ENCODE results near the gene CEP104. TPM values are rescaled to one million over a fixed set of nuclear protein-coding genes. Genes with fewer than 3 reads are reported as not detected.
A peak's percentile ranks its signal among the peaks of the same experiment; 100 is the strongest.

The CEP104 gene
- total RNA-seq, 1 experiment from 2014 or later: 34.5 TPM

GRCh38 chr1:3785456-3786157 lies 71.4 kb downstream of the CEP104 start:
- H3K27ac ChIP-seq (ENCODE audit: insufficient read length, low read depth, low read length): no peak overlapping the region
- no peak overlapping the region for H3K4me2 ChIP-seq (ENCODE audit: insufficient read depth, insufficient read length, low read length)
- H4K91ac ChIP-seq (ENCODE audit: insufficient read length, low read depth, low read length): no peak overlapping the region
- no peak overlapping the region for H2BK5ac ChIP-seq (ENCODE audit: insufficient read length, low read length)
- H3K56ac ChIP-seq (ENCODE audit: insufficient read length, low read depth, low read length): no peak overlapping the region
- H3K27me3 Mint-ChIP-seq (ENCODE audit: low read depth): no peaks in the 10 kb centered on the region
- no CpG with 5 or more reads among the region's 14 CpGs for WGBS (ENCODE audit: extremely low coverage, insufficient read length, low lambda C conversion rate)
- peak; percentile 73 for DNase-seq
- no peak overlapping the region for H4K5ac ChIP-seq (ENCODE audit: insufficient read length, low read depth, low read length)
- no peaks in the 10 kb centered on the region for H3K23me2 ChIP-seq (ENCODE audit: insufficient read length, low read depth, low read length, poor library complexity, severe bottlenecking)
- no peaks in the 10 kb centered on the region for H3K9me3 ChIP-seq (ENCODE audit: control insufficient read depth, low read depth, low read length)
- H3K79me1 ChIP-seq (ENCODE audit: insufficient read depth, low read depth, low read length, poor library complexity, severe bottlenecking): no peaks in the 10 kb centered on the region
- H3K27ac Mint-ChIP-seq: peak overlapping the region; percentile 57 to 95 (median 93); a peak in 5 of 7 replicates
- no peaks in the 10 kb centered on the region for H3K9me3 Mint-ChIP-seq
- H2BK12ac ChIP-seq (ENCODE audit: insufficient read length, low read depth, low read length): no peak overlapping the region
- H4K20me1 ChIP-seq (ENCODE audit: control insufficient read depth, insufficient read depth, insufficient read length): no peaks in the 10 kb centered on the region
- TF ChIP-seq CTCF (conservative IDR thresholded peaks at IDR 0.05): peak; percentile 77
- no peak overlapping the region for H3K18ac ChIP-seq (ENCODE audit: insufficient read length, low read depth, low read length)
- no peaks in the 10 kb centered on the region for H3K4me1 ChIP-seq (ENCODE audit: insufficient read depth, low read length)
- no peak overlapping the region for H3K4ac ChIP-seq (ENCODE audit: low read depth, low read length)
- H4K8ac ChIP-seq (replicated peaks; ENCODE audit: insufficient read length, low read depth, low read length): no peak overlapping the region
- H3K79me2 ChIP-seq (ENCODE audit: insufficient read depth, low read length): peaks cover 6% of the 10 kb centered on the region; the same call in 1 of the 2 replicates
- H3K23ac ChIP-seq (ENCODE audit: insufficient read length, low read depth, low read length): no peak overlapping the region
- no peak overlapping the region for H3K14ac ChIP-seq (ENCODE audit: insufficient read depth, low read length)
- no peak overlapping the region for H2AFZ ChIP-seq (ENCODE audit: low read length)
- H3T11ph ChIP-seq (ENCODE audit: low read length): no peak overlapping the region
- H3K4me1 Mint-ChIP-seq: peaks cover 10 to 11% of the 10 kb centered on the region in 2 experiments
- no peak overlapping the region for H2BK120ac ChIP-seq (ENCODE audit: low read depth, low read length, poor library complexity, severe bottlenecking)
- peaks cover 61 to 73% (median 69%) of the 10 kb centered on the region in 3 experiments for H3K36me3 Mint-ChIP-seq (ENCODE audit: insufficient read depth in 1 of 3, low read depth in 3 of 3)
- H3K4me3 Mint-ChIP-seq: peak overlapping the region in 1 of 2 experiments; percentile 14; a peak in 1 of 5 replicates
- no peak overlapping the region for H2BK15ac ChIP-seq (ENCODE audit: low read depth, low read length)
- no peak overlapping the region for H2BK20ac ChIP-seq (ENCODE audit: low read depth, low read length, poor library complexity, severe bottlenecking)
- H3K27me3 ChIP-seq (ENCODE audit: insufficient read depth, low read length): no peaks in the 10 kb centered on the region
- H2AK5ac ChIP-seq (ENCODE audit: insufficient read length, low read length): no peak overlapping the region
- H3K9ac ChIP-seq (ENCODE audit: extremely low read depth, insufficient read length, low read length): no peak overlapping the region

All from H9 (cell line).